GM19467 (cell line): ENCODE measurements around the gene GRIN3B.

Source experiments
- ATAC-seq: cut with Tn5 transposase; IDR thresholded peaks from one replicate; pipeline ENCODE4 v1.9.1; 2021; ENCODE audit warnings: mild to moderate bottlenecking, moderate library complexity; ENCODE audit not compliant: unreplicated experiment

GRIN3B gene

GRCh38 chr19:1040476-1041271 lies 40.5 kb downstream of the GRIN3B start:
- ATAC-seq: no peak

GRCh38 chr19:1041272-1041834 lies 41.1 kb downstream of the GRIN3B start:
- no peak for ATAC-seq

GRCh38 chr19:1041835-1042685 lies 41.8 kb downstream of the GRIN3B start:
- ATAC-seq: no peak

GRCh38 chr19:1042689-1043511 lies 42.7 kb downstream of the GRIN3B start:
- ATAC-seq: no peak

GRCh38 chr19:1045247-1045603 lies 45.0 kb downstream of the GRIN3B start:
- no peak for ATAC-seq

- no peak for ATAC-seq
These were observed 46.0 kb downstream of the GRIN3B start for GRCh38 chr19:1046117-1046626.

GRCh38 chr19:1046836-1047695 lies 46.8 kb downstream of the GRIN3B start:
- no peak for ATAC-seq

GRCh38 chr19:1047696-1048147 lies 47.5 kb downstream of the GRIN3B start:
- ATAC-seq: no peak

GRCh38 chr19:1049106-1049505 lies 48.9 kb downstream of the GRIN3B start:
- ATAC-seq: no peak

- no peak for ATAC-seq
These were observed 49.6 kb downstream of the GRIN3B start for GRCh38 chr19:1049800-1050199.

- no peak for ATAC-seq
These were observed 51.0 kb downstream of the GRIN3B start for GRCh38 chr19:1050989-1051788.

GRCh38 chr19:1051791-1052190 lies 51.6 kb downstream of the GRIN3B start:
- no peak for ATAC-seq

GRCh38 chr19:1052349-1052975 lies 52.2 kb downstream of the GRIN3B start:
- no peak for ATAC-seq

- ATAC-seq: no peak
These were observed 53.2 kb downstream of the GRIN3B start for GRCh38 chr19:1053176-1054101.

GRCh38 chr19:1054102-1055027 lies 54.1 kb downstream of the GRIN3B start:
- no peak for ATAC-seq

- no peak for ATAC-seq
These were observed 54.8 kb downstream of the GRIN3B start for GRCh38 chr19:1055028-1055425.
